Adrenal gland (tissue), 12 donors: ENCODE measurements around the gene PLPP1. TPM values are rescaled to one million over a fixed set of nuclear protein-coding genes. Genes with fewer than 3 reads are reported as not detected.

Experiments
- DNase-seq, 7 donors: peaks; one replicate each; pipeline ENCODE4 v3.0.0-alpha.2; 2019 to 2020
- H3K27ac ChIP-seq, 5 donors: fragments of 200-600 bp; sonication (generic) in 4 of 5; 1 replicate in 3 of 5; 2 replicates in 2 of 5; pipeline versions ENCODE4 v1.5.1 to v1.8.0; 2016 to 2020; ENCODE audit warnings: mild to moderate bottlenecking in 1 of 5
- H3K27me3 ChIP-seq: fragments of 200-600 bp; 2 replicates; pipeline ENCODE4 v1.8.0; 2021
- H3K36me3 ChIP-seq, 2 donors: fragments of 200-600 bp; replicated peaks in 1 of 2; 1 replicate in 1 of 2; 2 replicates in 1 of 2; pipeline versions ENCODE4 v1.5.1 to v1.8.0; 2018 to 2022
- H3K4me1 ChIP-seq, 2 donors: fragments of 200-600 bp; replicated peaks in 1 of 2; 1 replicate in 1 of 2; 2 replicates in 1 of 2; pipeline versions ENCODE4 v1.5.1 to v1.8.0; 2018 to 2021
- H3K4me3 ChIP-seq, 4 donors: fragments of 200-600 bp; sonication (generic) in 3 of 4; one replicate each; pipeline ENCODE4 v1.5.1; 2016 to 2018
- H3K9me3 ChIP-seq, 3 donors: fragments of 200-600 bp; sonication (generic) in 1 of 3; replicated peaks in 1 of 3; 1 replicate in 2 of 3; 2 replicates in 1 of 3; pipeline versions ENCODE4 v1.5.1 to v1.8.0; 2016 to 2021
- POLR2A ChIP-seq, 2 donors: fragments of 450-650 bp; IDR thresholded peaks; one replicate each; pipeline ENCODE4 v1.6.1; 2017; ENCODE audit warnings: antibody characterized with exemption in 2 of 2, mild to moderate bottlenecking in 2 of 2, moderate library complexity in 1 of 2
- WGBS, 4 donors: extraction: QIAGEN DNeasy Blood & Tissue Kit in 2 of 4; methylation state at CpG; one replicate each; pipeline versions ENCODE4 v1.1.5 to v1.1.7; 2013 to 2017; 5-methylcytosine and 5-hydroxymethylcytosine counted together
- intact Hi-C, 2 donors: fragments of 100-400 bp; cut with DNase I; formaldehyde crosslinking; loops; one replicate each; pipeline versions ENCODE4 v1.14.1 to v1.15.0; 2022 to 2023
- polyA plus RNA-seq, 3 donors: library from polyadenylated mRNA; stranded (reverse); fragments of 200-250 nt in 2 of 3; fragments of 350-450 nt in 1 of 3; fragmentation: Illumina TruSeq in 1 of 3; extraction: RNeasy Lipid Tissue Mini Kit (QIAGEN cat#74804) in 1 of 3; gene quantifications; one replicate each; pipeline ENCODE4 v1.2.3, GENCODE V29; 2013 to 2014
- total RNA-seq, 9 donors: library from RNA; depleted of rRNA in 4 of 9; stranded (reverse); fragments of >200 nt in 4 of 9; fragments of 120-200 nt in 1 of 9; fragmentation: NEBNext Ultra II Directional in 1 of 9; extraction: Animal tissue kit (Norgen Biotek cat#: 25700) in 1 of 9; gene quantifications; one replicate each; pipeline versions ENCODE4 v1.1.0 to v1.2.4, GENCODE V29; 2013 to 2023
- TF ChIP-seq, protein P1 (sequence below), 6 experiments: fragments of 450-650 bp in 4 of 6; fragments of 200-600 bp in 2 of 6; sonication (generic) in 1 of 6; IDR thresholded peaks; 1 replicate in 5 of 6; 2 replicates in 1 of 6; pipeline versions ENCODE4 v1.5.1 to v1.8.0; 2016 to 2021; ENCODE audit warnings: antibody characterized with exemption in 6 of 6, mild to moderate bottlenecking in 2 of 6, moderate library complexity in 1 of 6
- donor health status: healthy with polysubstance abuse.
- donor health status: Bipolar disorder and iron deficiency.
- donor health status: DM: yes; HTN: yes; CAD: no.
- donor health status: DM: no; HTN: no; CAD: no.
- donor health status: DM: no; HTN: no; CAD: no.
- donor health status: DM: yes; HTN: yes; CAD: no.

The PLPP1 gene
- total and polyA plus RNA-seq, 12 donors, result 55.2 to 716 (median 124) TPM

GRCh38 chr5:55485073-55485472 lies 49.7 kb downstream of the PLPP1 start:
- Histone ChIP-seq H3K27me3 (no peaks in the 10 kb centered on the region), H3K4me3 (no peak overlapping the region), H3K27ac (no peak overlapping the region), H3K4me1 (no peaks in the 10 kb centered on the region), H3K36me3 (no peaks in the 10 kb centered on the region), H3K9me3 (no peaks in the 10 kb centered on the region)
- no peak for DNase-seq
- TF ChIP-seq POLR2A (IDR thresholded peaks at IDR 0.05), result no peak
- TF ChIP-seq, protein P1, sequence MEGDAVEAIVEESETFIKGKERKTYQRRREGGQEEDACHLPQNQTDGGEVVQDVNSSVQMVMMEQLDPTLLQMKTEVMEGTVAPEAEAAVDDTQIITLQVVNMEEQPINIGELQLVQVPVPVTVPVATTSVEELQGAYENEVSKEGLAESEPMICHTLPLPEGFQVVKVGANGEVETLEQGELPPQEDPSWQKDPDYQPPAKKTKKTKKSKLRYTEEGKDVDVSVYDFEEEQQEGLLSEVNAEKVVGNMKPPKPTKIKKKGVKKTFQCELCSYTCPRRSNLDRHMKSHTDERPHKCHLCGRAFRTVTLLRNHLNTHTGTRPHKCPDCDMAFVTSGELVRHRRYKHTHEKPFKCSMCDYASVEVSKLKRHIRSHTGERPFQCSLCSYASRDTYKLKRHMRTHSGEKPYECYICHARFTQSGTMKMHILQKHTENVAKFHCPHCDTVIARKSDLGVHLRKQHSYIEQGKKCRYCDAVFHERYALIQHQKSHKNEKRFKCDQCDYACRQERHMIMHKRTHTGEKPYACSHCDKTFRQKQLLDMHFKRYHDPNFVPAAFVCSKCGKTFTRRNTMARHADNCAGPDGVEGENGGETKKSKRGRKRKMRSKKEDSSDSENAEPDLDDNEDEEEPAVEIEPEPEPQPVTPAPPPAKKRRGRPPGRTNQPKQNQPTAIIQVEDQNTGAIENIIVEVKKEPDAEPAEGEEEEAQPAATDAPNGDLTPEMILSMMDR (IDR thresholded peaks at IDR 0.05), result no peak
- 68 to 88% (median 79%) methylated on average over 3 of the region's 3 CpGs for WGBS, 4 donors
- intact Hi-C loops, result no loop called here

GRCh38 chr5:55484531-55484930 lies 50.2 kb downstream of the PLPP1 start:
- Histone ChIP-seq H3K27ac (no peak overlapping the region), H3K27me3 (no peaks in the 10 kb centered on the region), H3K4me1 (no peaks in the 10 kb centered on the region), H3K4me3 (no peak overlapping the region), H3K9me3 (no peaks in the 10 kb centered on the region), H3K36me3 (no peaks in the 10 kb centered on the region)
- DNase-seq, result no peak
- WGBS, 4 donors, result 91 to 100% (median 100%) methylated on average over 1 of the region's 1 CpG
- TF ChIP-seq, protein P1 (IDR thresholded peaks at IDR 0.05), result no peak
- TF ChIP-seq POLR2A (IDR thresholded peaks at IDR 0.05), result no peak
- intact Hi-C loops, result no loop called here

- DNase-seq, result no peak
- intact Hi-C loops, result no loop called here
- H3K4me3 ChIP-seq, result no peak overlapping the region
- no peaks in the 10 kb centered on the region for H3K4me1 ChIP-seq
- WGBS, 4 donors, result 76 to 85% (median 83%) methylated on average over 3 of the region's 3 CpGs
- H3K27ac ChIP-seq, result no peak overlapping the region
- H3K36me3 ChIP-seq, result no peaks in the 10 kb centered on the region
- no peaks in the 10 kb centered on the region for H3K27me3 ChIP-seq
- H3K9me3 ChIP-seq, result no peaks in the 10 kb centered on the region
- TF ChIP-seq, protein P1 (IDR thresholded peaks at IDR 0.05), result no peak
- TF ChIP-seq POLR2A (IDR thresholded peaks at IDR 0.05), result no peak
These were observed 50.9 kb downstream of the PLPP1 start for GRCh38 chr5:55483885-55484284.

DNA sequence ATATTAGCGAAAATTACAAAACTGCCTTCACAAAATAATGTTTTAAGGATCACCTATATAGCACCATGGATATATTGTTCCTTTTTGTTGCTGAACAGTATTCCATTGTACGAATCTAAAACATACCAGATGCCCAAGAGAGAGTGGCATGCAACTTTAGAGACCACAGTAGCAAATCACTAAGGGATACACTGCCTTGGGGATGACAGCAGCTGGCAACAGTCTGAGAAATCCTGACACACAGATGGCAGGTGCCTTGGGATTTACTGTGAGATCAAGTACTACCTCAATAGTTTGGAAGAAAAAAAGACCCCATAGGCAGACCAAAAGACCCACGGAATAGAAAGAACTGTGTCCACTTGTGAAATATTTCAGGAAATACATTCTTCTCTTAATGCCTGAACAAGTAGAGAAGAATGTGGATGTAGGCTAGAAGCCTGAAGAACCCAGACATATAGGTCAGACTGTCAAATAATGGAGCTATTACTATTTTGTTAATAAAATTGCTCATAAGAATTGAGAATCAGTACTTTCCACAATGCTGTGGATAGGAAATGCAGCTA lies 53.4 kb downstream of the PLPP1 start:
- intact Hi-C loops, result no loop called here
- TF ChIP-seq, protein P1 (IDR thresholded peaks at IDR 0.05), result no peak
- no peaks in the 10 kb centered on the region for H3K4me1 ChIP-seq
- H3K36me3 ChIP-seq, result no peaks in the 10 kb centered on the region
- H3K27me3 ChIP-seq, result no peaks in the 10 kb centered on the region
- H3K4me3 ChIP-seq, result no peak overlapping the region
- no peak for DNase-seq
- H3K9me3 ChIP-seq, result no peaks in the 10 kb centered on the region
- WGBS, 4 donors, result 76 to 87% (median 82%) methylated on average over 3 of the region's 3 CpGs
- no peak overlapping the region for H3K27ac ChIP-seq
